Measurements from ENCODE around the gene FGR. TPM values are rescaled to one million over a fixed set of nuclear protein-coding genes. Genes with fewer than 3 reads are reported as not detected.
"Not testable (repeated sequence)": the region's sequence is repeated elsewhere in the genome, so short reads cannot be mapped to it uniquely, and the experiment has no call there.

FGR gene
- total RNA-seq, 2 experiments from 2014 or later: 0.30 to 0.35 TPM

DNA sequence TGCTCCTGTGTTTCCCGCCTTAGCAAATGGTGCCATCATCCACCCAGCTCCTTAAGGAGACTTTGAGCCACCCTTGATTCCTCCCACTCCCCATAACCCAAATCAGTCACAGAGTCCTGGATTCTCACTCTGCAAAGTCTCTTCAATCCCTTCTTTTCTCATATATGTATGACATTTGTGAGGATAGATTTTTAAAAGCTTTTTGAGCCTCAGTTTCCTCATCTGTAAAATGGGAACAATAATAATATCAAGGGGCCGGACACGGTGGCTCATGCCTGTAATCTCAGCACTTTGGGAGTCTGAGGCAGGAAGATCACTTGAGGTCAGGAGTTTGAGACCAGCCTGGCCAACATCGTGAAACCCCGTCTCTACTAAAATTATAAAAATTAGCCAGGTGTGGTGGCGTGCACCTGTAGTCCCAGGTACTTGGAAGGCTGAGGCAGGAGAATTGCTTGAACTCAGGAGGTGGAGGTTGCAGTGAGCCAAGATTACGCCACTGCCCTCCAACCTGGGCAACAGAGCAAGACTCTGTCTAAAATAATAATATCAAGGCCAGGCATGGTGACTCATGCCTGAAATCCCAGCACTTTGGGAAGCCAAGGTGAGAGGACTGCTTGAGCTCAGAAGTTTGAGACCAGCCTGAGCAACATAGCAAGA is 15.1 kb downstream of the FGR start:
- H3K27ac Mint-ChIP-seq, H3K9me3 Mint-ChIP-seq: not testable (repeated sequence)

DNA sequence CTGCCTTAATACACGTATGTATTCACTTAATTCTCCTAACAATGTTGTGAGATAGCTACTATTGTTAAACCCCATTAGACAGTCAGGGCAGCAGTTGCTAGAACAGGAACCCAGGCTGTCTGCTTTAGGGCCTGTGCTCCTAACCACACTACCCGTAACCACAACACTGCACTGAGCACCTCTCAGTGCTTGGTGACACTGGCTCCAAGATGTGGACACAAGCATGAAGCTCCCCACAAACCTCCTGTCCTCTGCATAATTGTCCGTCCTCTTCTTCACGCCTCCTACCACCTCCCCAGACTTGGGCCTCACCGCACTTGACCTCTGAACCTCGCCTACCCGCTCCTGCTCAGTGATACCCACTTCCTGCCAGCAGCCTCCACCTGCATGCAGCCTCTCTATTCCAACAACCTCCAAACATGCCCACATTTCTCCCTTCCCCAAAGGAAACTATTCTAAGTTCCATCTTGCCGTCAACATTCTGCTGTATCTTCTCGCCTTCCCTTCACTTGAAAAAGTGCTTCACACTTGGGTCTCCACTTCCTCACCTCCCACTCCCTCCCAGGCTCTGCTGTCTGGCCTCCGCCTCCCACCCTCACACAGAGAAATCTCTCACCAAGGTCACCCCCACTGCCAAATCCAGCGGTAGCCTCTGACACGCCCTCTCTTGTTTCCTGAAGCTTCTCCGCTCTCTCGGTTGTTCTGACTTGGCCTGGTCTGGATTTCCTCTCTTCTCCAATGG is 16.5 kb downstream of the FGR start:
- no peak for DNase-seq
- peaks cover 46% of the 10 kb centered on the region for H3K4me1 Mint-ChIP-seq
- H3K4me3 Mint-ChIP-seq: no peak overlapping the region
- no peaks in the 10 kb centered on the region for H3K9me3 Mint-ChIP-seq
- no peaks in the 10 kb centered on the region for H3K36me3 Mint-ChIP-seq
- peak overlapping the region; percentile 70 for H3K27ac Mint-ChIP-seq
- H3K27me3 Mint-ChIP-seq: no peaks in the 10 kb centered on the region

More for the DNA sequence above, 15.1 kb downstream of the FGR start:
- not testable (repeated sequence) for H3K36me3 Mint-ChIP-seq, H3K27me3 Mint-ChIP-seq, H3K4me3 Mint-ChIP-seq, DNase-seq
- peaks cover 39% of the 10 kb centered on the region for H3K4me1 Mint-ChIP-seq

- Mint-ChIP-seq H3K4me1 (peaks cover 38% of the 10 kb centered on the region), H3K27me3 (no peaks in the 10 kb centered on the region), H3K4me3 (no peak overlapping the region), H3K36me3 (no peaks in the 10 kb centered on the region), H3K9me3 (no peaks in the 10 kb centered on the region), H3K27ac (peak overlapping the region; percentile 67)
- DNase-seq: no peak
These were observed 17.6 kb downstream of the FGR start for GRCh38 chr1:27617420-27617819.

DNA sequence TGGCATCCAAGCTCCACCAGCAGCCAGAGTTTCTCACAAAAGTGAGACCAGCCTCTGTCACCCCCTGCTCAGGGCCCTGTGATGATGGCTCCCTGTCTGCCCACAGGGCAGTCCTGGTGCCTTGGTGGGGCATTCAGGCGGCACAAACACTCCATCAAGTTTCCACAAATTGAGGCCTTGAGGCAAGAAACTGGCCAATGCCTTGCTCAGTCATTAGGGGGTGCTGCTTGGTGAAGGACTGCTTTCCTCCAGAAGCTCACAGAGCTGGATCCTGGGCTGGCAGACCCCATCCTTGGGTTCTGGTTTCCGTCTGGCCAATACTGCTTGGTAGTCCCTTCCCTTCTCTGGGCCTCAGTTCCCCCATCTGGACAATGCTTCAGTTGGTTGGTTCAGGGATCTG is 18.5 kb downstream of the FGR start:
- no peaks in the 10 kb centered on the region for H3K36me3 Mint-ChIP-seq
- H3K27me3 Mint-ChIP-seq: no peaks in the 10 kb centered on the region
- H3K27ac Mint-ChIP-seq: peak overlapping the region; percentile 5
- no peak for DNase-seq
- H3K4me1 Mint-ChIP-seq: peaks cover 38% of the 10 kb centered on the region
- no peak overlapping the region for H3K4me3 Mint-ChIP-seq
- no peaks in the 10 kb centered on the region for H3K9me3 Mint-ChIP-seq

DNA sequence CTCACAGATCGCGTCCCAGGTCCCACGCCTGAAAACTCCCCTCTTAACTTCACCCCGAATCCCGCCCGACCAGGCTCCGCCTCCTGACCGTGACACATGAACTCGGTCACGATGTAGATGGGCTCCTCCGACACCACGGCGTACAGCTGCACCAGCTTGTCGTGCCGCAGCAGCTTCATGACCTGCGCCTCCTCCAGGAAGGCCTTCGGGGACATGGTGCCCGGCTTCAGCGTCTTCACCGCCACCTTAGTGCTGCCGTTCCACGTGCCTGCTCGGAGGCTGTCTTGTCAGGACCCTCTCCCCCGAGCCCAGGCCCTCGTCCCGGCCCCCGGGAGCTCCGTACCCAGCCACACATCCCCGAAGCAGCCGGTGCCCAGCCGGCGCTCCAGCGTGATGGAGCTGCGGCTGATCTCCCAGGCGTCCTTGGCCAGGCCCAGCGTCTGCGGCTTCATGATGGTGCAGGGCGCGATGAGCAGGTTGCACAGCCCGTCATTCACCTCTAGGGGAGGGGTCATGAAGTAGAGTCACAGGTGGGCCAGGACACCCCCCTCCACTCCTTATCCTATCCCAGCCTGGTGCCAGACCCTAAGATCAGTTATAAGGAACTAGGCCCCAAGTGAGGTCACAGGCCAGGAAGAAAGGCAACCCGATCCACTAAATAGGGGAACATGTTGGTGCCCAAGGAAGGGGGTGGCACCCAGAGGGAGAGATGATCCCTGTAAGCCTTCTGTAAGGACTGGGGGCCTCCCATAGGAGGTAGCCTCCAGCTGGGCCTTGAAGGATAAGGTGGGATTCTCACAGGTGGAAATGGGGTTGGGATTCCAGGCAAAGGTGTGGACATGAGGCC is 19.4 kb downstream of the FGR start:
- Mint-ChIP-seq H3K27ac (no peak overlapping the region), H3K27me3 (no peaks in the 10 kb centered on the region), H3K4me1 (peaks cover 38% of the 10 kb centered on the region), H3K4me3 (no peak overlapping the region), H3K36me3 (no peaks in the 10 kb centered on the region), H3K9me3 (no peaks in the 10 kb centered on the region)
- no peak for DNase-seq

- no peak for DNase-seq
- H3K9me3 Mint-ChIP-seq: no peaks in the 10 kb centered on the region
- no peaks in the 10 kb centered on the region for H3K36me3 Mint-ChIP-seq
- no peak overlapping the region for H3K4me3 Mint-ChIP-seq
- no peaks in the 10 kb centered on the region for H3K27me3 Mint-ChIP-seq
- peaks cover 38% of the 10 kb centered on the region for H3K4me1 Mint-ChIP-seq
- H3K27ac Mint-ChIP-seq: no peak overlapping the region
These were observed 20.2 kb downstream of the FGR start for GRCh38 chr1:27614625-27615344.

GRCh38 chr1:27614043-27614624 is 20.9 kb downstream of the FGR start:
- no peaks in the 10 kb centered on the region for H3K27me3 Mint-ChIP-seq
- no peak for DNase-seq
- no peak overlapping the region for H3K27ac Mint-ChIP-seq
- no peaks in the 10 kb centered on the region for H3K36me3 Mint-ChIP-seq
- peaks cover 34% of the 10 kb centered on the region for H3K4me1 Mint-ChIP-seq
- H3K9me3 Mint-ChIP-seq: no peaks in the 10 kb centered on the region
- H3K4me3 Mint-ChIP-seq: no peak overlapping the region

- H3K36me3 Mint-ChIP-seq: no peaks in the 10 kb centered on the region
These were observed 22.3 kb downstream of the FGR start for GRCh38 chr1:27612718-27613117.

DNA sequence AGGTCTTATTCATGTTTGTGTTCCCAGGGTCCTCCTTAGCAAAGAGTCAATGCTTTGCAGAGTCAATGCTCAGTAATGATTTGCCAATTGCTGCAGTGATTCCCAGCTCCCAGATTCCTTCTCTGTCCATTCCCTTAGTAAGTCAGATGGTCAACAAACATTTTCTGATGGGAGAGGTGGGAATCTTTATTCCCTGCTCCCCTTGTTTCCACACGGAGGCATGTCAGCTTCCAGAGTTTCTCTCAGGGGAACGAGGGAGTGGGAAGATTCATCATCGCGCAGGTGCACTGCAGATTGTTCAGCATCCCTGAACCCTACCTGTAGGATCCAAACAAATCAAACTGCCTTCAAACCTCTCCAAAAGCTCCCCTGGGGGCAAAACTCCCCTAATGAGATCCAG is 23.5 kb downstream of the FGR start:
- Mint-ChIP-seq H3K4me1 (peaks cover 17% of the 10 kb centered on the region), H3K27ac (no peak overlapping the region)

More at GRCh38 chr1:27612718-27613117, 22.3 kb downstream of the FGR start:
- Mint-ChIP-seq H3K4me1 (peaks cover 22% of the 10 kb centered on the region), H3K27me3 (no peaks in the 10 kb centered on the region), H3K9me3 (no peaks in the 10 kb centered on the region), H3K4me3 (no peak overlapping the region), H3K27ac (no peak overlapping the region)
- DNase-seq: no peak

DNA sequence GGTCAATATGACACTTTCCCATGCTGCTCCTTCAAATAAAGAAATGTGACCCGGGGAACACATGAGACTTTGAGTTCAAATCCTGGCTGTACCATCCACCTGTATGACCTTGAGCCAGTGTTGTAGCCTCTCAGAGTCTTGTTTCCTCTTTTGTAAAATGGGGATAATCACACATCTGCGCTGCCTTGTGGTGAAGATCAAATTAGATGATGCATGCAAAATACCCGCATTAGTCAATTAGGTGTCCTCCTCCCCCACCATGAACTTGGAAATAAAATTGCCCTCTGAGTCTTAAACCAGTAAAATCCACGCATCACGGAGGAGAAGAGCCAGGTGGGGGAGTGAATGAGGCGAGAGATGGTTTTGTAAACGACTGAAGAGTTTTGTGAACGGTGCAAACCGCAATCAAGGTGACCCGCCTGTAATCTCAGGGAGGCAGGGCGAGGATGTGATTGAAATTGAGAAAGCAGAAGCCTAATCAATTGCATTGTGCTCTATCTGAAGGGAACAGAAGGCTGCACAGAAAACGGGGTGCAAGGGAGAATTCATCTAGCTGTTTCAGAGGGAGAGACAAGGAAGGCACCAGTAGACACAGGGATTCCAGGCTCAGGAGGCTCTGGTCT is 25.3 kb downstream of the FGR start:
- H3K27ac Mint-ChIP-seq: no peak overlapping the region
- peaks cover 19% of the 10 kb centered on the region for H3K4me1 Mint-ChIP-seq
- H3K9me3 Mint-ChIP-seq: no peaks in the 10 kb centered on the region
- H3K36me3 Mint-ChIP-seq: no peaks in the 10 kb centered on the region
- H3K4me3 Mint-ChIP-seq: no peak overlapping the region
- no peaks in the 10 kb centered on the region for H3K27me3 Mint-ChIP-seq
- DNase-seq: no peak

More for the DNA sequence above, 23.5 kb downstream of the FGR start:
- Mint-ChIP-seq H3K9me3 (no peaks in the 10 kb centered on the region), H3K36me3 (no peaks in the 10 kb centered on the region), H3K4me3 (no peak overlapping the region), H3K27me3 (no peaks in the 10 kb centered on the region)
- DNase-seq: no peak

DNA sequence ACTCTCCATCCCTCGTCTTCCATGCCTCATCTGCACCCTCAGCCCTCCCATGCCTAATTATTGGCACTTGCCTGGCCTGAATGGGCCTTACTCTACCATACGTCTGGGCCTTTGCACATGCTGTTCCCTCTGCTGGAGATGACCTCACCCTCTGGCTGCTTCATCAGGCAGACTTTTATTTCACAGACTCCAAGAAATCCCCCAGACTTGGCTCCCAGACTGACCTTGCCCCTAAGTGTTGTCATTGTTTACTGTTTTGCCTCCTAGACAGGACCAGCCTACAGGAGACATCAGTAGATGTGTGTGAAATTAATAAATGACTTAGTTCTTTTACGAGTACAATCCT is 25.8 kb downstream of the FGR start:
- no peaks in the 10 kb centered on the region for H3K9me3 Mint-ChIP-seq
- H3K27ac Mint-ChIP-seq: no peak overlapping the region
- no peaks in the 10 kb centered on the region for H3K36me3 Mint-ChIP-seq
- H3K4me1 Mint-ChIP-seq: peaks cover 15% of the 10 kb centered on the region
- no peaks in the 10 kb centered on the region for H3K27me3 Mint-ChIP-seq
- no peak for DNase-seq
- H3K4me3 Mint-ChIP-seq: no peak overlapping the region

- Mint-ChIP-seq H3K27ac (no peak overlapping the region), H3K27me3 (no peaks in the 10 kb centered on the region), H3K36me3 (no peaks in the 10 kb centered on the region), H3K4me3 (no peak overlapping the region), H3K9me3 (no peaks in the 10 kb centered on the region), H3K4me1 (peaks cover 13% of the 10 kb centered on the region)
- no peak for DNase-seq
These were observed 27.7 kb downstream of the FGR start for GRCh38 chr1:27607239-27607804.

DNA sequence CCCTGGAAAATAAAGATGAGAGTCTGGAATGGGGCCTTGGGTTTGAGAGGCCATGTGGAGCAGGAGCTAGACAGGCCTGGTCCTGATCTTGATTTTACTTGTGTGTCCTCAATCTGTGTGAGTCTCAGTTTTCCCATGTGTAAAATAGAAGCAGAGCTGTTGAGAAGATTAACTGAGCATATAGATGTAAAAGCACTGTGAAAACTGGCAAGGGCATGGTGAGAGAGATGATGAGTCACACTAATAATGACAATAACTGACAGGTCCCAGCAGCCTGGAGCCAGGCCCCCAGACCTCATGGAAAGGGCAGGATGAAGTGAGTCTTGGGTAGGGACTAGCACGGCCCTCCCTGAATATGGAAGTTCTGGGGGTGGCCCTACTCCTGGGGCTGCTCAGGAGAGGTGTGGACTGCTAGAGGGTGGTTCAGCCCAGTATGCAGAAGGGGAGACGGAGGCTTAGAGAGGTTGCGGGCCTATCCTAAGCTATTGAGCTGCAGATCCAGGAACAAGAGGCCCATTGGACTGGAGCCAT is 28.2 kb downstream of the FGR start:
- no peaks in the 10 kb centered on the region for H3K27me3 Mint-ChIP-seq
- peaks cover 15% of the 10 kb centered on the region for H3K4me1 Mint-ChIP-seq
- H3K27ac Mint-ChIP-seq: no peak overlapping the region
- H3K36me3 Mint-ChIP-seq: no peaks in the 10 kb centered on the region
- no peak for DNase-seq
- H3K9me3 Mint-ChIP-seq: no peaks in the 10 kb centered on the region
- no peak overlapping the region for H3K4me3 Mint-ChIP-seq

Measured in activated naive CD8-positive, alpha-beta T cell treated with anti-CD3 and anti-CD28 coated beads for 36 hours (primary cell).